ENCODE measurements around the gene RCBTB2. TPM values are rescaled to one million over a fixed set of nuclear protein-coding genes. Genes with fewer than 3 reads are reported as not detected.

RCBTB2 gene
- total RNA-seq, 1 experiment from 2014 or later, result 0.87 TPM

GRCh38 chr13:48496271-48497161 lies 36.4 kb downstream of the RCBTB2 start:
- DNase-seq (ENCODE audit: extremely low read depth, low read depth), result no peak

- no peak for DNase-seq (ENCODE audit: extremely low read depth, low read depth)
Observed at GRCh38 chr13:48494874-48495273, 38.0 kb downstream of the RCBTB2 start.

GRCh38 chr13:48493851-48494250 lies 39.0 kb downstream of the RCBTB2 start:
- DNase-seq (ENCODE audit: extremely low read depth, low read depth), result no peak

- DNase-seq (ENCODE audit: extremely low read depth, low read depth), result no peak
Observed at GRCh38 chr13:48493066-48493765, 39.7 kb downstream of the RCBTB2 start.

GRCh38 chr13:48492470-48493065 lies 40.3 kb downstream of the RCBTB2 start:
- DNase-seq (ENCODE audit: extremely low read depth, low read depth), result no peak

- DNase-seq (ENCODE audit: extremely low read depth, low read depth), result no peak
Observed at GRCh38 chr13:48492096-48492440, 40.8 kb downstream of the RCBTB2 start.

GRCh38 chr13:48491423-48492095 lies 41.3 kb downstream of the RCBTB2 start:
- DNase-seq (ENCODE audit: extremely low read depth, low read depth), result no peak

GRCh38 chr13:48490241-48490640 lies 42.6 kb downstream of the RCBTB2 start:
- no peak for DNase-seq (ENCODE audit: extremely low read depth, low read depth)

GRCh38 chr13:48489666-48490065 lies 43.2 kb downstream of the RCBTB2 start:
- DNase-seq (ENCODE audit: extremely low read depth, low read depth), result no peak

GRCh38 chr13:48488995-48489394 lies 43.9 kb downstream of the RCBTB2 start:
- DNase-seq (ENCODE audit: extremely low read depth, low read depth), result no peak

GRCh38 chr13:48487968-48488367 lies 44.9 kb downstream of the RCBTB2 start:
- no peak for DNase-seq (ENCODE audit: extremely low read depth, low read depth)

- no peak for DNase-seq (ENCODE audit: extremely low read depth, low read depth)
Observed at GRCh38 chr13:48486836-48487235, 46.0 kb downstream of the RCBTB2 start.

GRCh38 chr13:48486362-48486761 lies 46.5 kb downstream of the RCBTB2 start:
- DNase-seq (ENCODE audit: extremely low read depth, low read depth), result no peak

GRCh38 chr13:48485432-48485831 lies 47.4 kb downstream of the RCBTB2 start:
- no peak for DNase-seq (ENCODE audit: extremely low read depth, low read depth)

GRCh38 chr13:48483575-48483974 lies 49.3 kb downstream of the RCBTB2 start:
- DNase-seq (ENCODE audit: extremely low read depth, low read depth), result no peak

- DNase-seq (ENCODE audit: extremely low read depth, low read depth), result no peak
Observed at GRCh38 chr13:48478391-48478790, 54.5 kb downstream of the RCBTB2 start.

- DNase-seq (ENCODE audit: extremely low read depth, low read depth), result no peak
Observed at GRCh38 chr13:48477191-48477855, 55.6 kb downstream of the RCBTB2 start.

- no peak for DNase-seq (ENCODE audit: extremely low read depth, low read depth)
Observed at GRCh38 chr13:48476686-48477085, 56.2 kb downstream of the RCBTB2 start.

- DNase-seq (ENCODE audit: extremely low read depth, low read depth), result no peak
Observed at GRCh38 chr13:48476215-48476614, 56.7 kb downstream of the RCBTB2 start.

GRCh38 chr13:48475230-48475629 lies 57.6 kb downstream of the RCBTB2 start:
- DNase-seq (ENCODE audit: extremely low read depth, low read depth), result no peak
